Activated CD8-positive, alpha-beta T cell treated with anti-CD3 and anti-CD28 coated beads for 36 hours (primary cell): ENCODE measurements around the gene AGPAT4. TPM values are rescaled to one million over a fixed set of nuclear protein-coding genes. Genes with fewer than 3 reads are reported as not detected.

Experiments
- ATAC-seq: fragments of 200-7000 bp; cut with Tn5 transposase; one replicate; pipeline ENCODE4 v1.10.0; 2021; ENCODE audit warnings: mild to moderate bottlenecking, moderate library complexity
- CTCF ChIA-PET: fragments of 350-600 bp; sonication (Branson Sonifier 250); formaldehyde crosslinking; loops from one replicate; lab custom pipeline; 2021; ENCODE audit warnings: antibody characterized with exemption; lab: Charles Lee
- POLR2A ChIA-PET: fragments of 350-600 bp; sonication (Branson Sonifier 250); formaldehyde crosslinking; loops from one replicate; lab custom pipeline; 2021; ENCODE audit warnings: antibody characterized with exemption; lab: Charles Lee
- DNase-seq: peaks from one replicate; pipeline ENCODE4 v3.0.0-alpha.2; 2020
- H3K27ac Mint-ChIP-seq: one replicate; pipeline ENCODE4 v1.8.0; 2021; ENCODE audit warnings: mild to moderate bottlenecking, mixed read lengths
- H3K27me3 Mint-ChIP-seq: one replicate; pipeline ENCODE4 v1.8.0; 2021; ENCODE audit warnings: mixed read lengths
- H3K36me3 Mint-ChIP-seq: one replicate; pipeline ENCODE4 v1.8.0; 2021; ENCODE audit warnings: low read depth, mixed read lengths
- H3K4me1 Mint-ChIP-seq: one replicate; pipeline ENCODE4 v1.8.0; 2021; ENCODE audit warnings: low read depth, mixed read lengths
- H3K4me3 Mint-ChIP-seq: one replicate; pipeline ENCODE4 v1.8.0; 2021; ENCODE audit warnings: mild to moderate bottlenecking, moderate library complexity, mixed read lengths
- H3K9me3 Mint-ChIP-seq: one replicate; pipeline ENCODE4 v1.8.0; 2021; ENCODE audit warnings: mixed read lengths
- CTCF ChIP-seq: fragments of 200-600 bp; IDR thresholded peaks from one replicate; pipeline ENCODE4 v1.8.0; 2022; ENCODE audit warnings: antibody characterized with exemption, mild to moderate bottlenecking
- intact Hi-C: fragments of 100-400 bp; cut with micrococcal nuclease; formaldehyde crosslinking; loops from one replicate; pipeline ENCODE4 v1.10.0; 2022
- total RNA-seq, 2 experiments: library from RNA; stranded (reverse); gene quantifications; one replicate each; pipeline ENCODE4 v1.2.3, GENCODE V29; 2021

Gene AGPAT4
- total RNA-seq, 2 experiments from 2014 or later: 3.5 to 4.7 TPM

- no peak overlapping the region for H3K27ac Mint-ChIP-seq
- H3K4me1 Mint-ChIP-seq: no peaks in the 10 kb centered on the region
- no peak overlapping the region for H3K4me3 Mint-ChIP-seq
- no peaks in the 10 kb centered on the region for H3K9me3 Mint-ChIP-seq
- H3K27me3 Mint-ChIP-seq: no peaks in the 10 kb centered on the region
- ChIA-PET POLR2A (no interaction called here), CTCF (no interaction called here)
- no peaks in the 10 kb centered on the region for H3K36me3 Mint-ChIP-seq
- ATAC-seq (no peak), DNase-seq (no peak)
- intact Hi-C loops: no loop called here
- no peak for TF ChIP-seq CTCF
Measured at GRCh38 chr6:161137320-161137719, 136.5 kb downstream of the AGPAT4 start.

- no peaks in the 10 kb centered on the region for H3K36me3 Mint-ChIP-seq
- H3K4me3 Mint-ChIP-seq: no peak overlapping the region
- H3K27ac Mint-ChIP-seq: no peak overlapping the region
- no peaks in the 10 kb centered on the region for H3K27me3 Mint-ChIP-seq
- TF ChIP-seq CTCF: no peak
- intact Hi-C loops: no loop called here
- ATAC-seq (no peak), DNase-seq (no peak)
- ChIA-PET POLR2A (no interaction called here), CTCF (no interaction called here)
- H3K9me3 Mint-ChIP-seq: no peaks in the 10 kb centered on the region
- H3K4me1 Mint-ChIP-seq: no peaks in the 10 kb centered on the region
Measured at GRCh38 chr6:161136655-161137054, 137.2 kb downstream of the AGPAT4 start.

- H3K9me3 Mint-ChIP-seq: no peaks in the 10 kb centered on the region
- H3K4me1 Mint-ChIP-seq: no peaks in the 10 kb centered on the region
- H3K36me3 Mint-ChIP-seq: no peaks in the 10 kb centered on the region
- no peaks in the 10 kb centered on the region for H3K27me3 Mint-ChIP-seq
- no peak for DNase-seq
- no peak overlapping the region for H3K4me3 Mint-ChIP-seq
- POLR2A ChIA-PET: no interaction called here
- CTCF ChIA-PET: no interaction called here
- no peak overlapping the region for H3K27ac Mint-ChIP-seq
- no peak for TF ChIP-seq CTCF
- ATAC-seq: no peak
- intact Hi-C loops: no loop called here
Measured at GRCh38 chr6:161135695-161136591, 137.9 kb downstream of the AGPAT4 start.

DNA sequence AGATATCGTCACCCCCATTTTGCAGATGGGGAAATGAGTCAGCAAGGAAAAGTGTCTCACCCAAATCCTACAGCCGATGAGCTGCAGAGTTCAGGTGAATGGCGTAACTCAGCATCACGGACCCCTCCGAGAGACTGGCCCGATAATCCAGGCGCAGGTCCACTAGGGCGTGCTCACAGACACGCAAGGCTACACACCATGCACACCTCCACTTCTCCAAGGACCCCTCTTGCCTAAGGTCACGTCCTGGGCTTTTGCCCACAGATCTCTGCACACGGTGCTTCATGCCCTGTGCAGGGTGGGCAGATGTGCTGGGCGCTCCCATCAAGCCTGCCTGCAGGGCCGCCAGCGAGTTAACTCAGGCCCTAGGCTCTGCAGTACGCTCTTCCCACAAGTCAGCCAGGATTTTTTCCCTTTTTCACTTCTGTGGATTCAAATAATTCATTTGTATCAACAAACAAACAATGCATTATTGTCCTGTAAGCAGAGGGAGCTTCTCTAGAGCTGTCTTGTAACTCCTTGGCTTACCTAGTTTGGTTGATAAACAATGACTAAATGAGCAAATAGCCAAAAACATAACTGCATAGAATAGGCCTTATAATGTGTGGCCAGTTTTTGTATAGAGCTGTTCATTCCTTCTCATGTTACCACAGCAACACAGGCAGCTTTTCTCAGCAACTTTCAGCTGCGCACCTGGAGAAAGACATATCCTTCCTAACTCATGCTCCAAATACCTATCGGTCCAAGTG is 139.1 kb downstream of the AGPAT4 start:
- intact Hi-C loops: no loop called here
- no peak for ATAC-seq
- Mint-ChIP-seq H3K27me3 (no peaks in the 10 kb centered on the region), H3K9me3 (no peaks in the 10 kb centered on the region), H3K36me3 (peaks cover 5% of the 10 kb centered on the region), H3K4me1 (no peaks in the 10 kb centered on the region), H3K27ac (no peak overlapping the region), H3K4me3 (no peak overlapping the region)
- CTCF ChIA-PET: no interaction called here
- DNase-seq: no peak
- POLR2A ChIA-PET: no interaction called here
- no peak for TF ChIP-seq CTCF

GRCh38 chr6:161133963-161134362 is 139.9 kb downstream of the AGPAT4 start:
- H3K9me3 Mint-ChIP-seq: no peaks in the 10 kb centered on the region
- no peaks in the 10 kb centered on the region for H3K27me3 Mint-ChIP-seq
- CTCF ChIA-PET: no interaction called here
- ATAC-seq (no peak), DNase-seq (no peak)
- intact Hi-C loops: no loop called here
- H3K36me3 Mint-ChIP-seq: peaks cover 10% of the 10 kb centered on the region
- TF ChIP-seq CTCF: no peak
- POLR2A ChIA-PET: no interaction called here
- H3K4me3 Mint-ChIP-seq: no peak overlapping the region
- H3K27ac Mint-ChIP-seq: no peak overlapping the region
- H3K4me1 Mint-ChIP-seq: peaks cover 3% of the 10 kb centered on the region
